ENCODE data around the gene SKAP1.
A peak's percentile ranks its signal among the peaks of the same experiment; 100 is the strongest.

DNA sequence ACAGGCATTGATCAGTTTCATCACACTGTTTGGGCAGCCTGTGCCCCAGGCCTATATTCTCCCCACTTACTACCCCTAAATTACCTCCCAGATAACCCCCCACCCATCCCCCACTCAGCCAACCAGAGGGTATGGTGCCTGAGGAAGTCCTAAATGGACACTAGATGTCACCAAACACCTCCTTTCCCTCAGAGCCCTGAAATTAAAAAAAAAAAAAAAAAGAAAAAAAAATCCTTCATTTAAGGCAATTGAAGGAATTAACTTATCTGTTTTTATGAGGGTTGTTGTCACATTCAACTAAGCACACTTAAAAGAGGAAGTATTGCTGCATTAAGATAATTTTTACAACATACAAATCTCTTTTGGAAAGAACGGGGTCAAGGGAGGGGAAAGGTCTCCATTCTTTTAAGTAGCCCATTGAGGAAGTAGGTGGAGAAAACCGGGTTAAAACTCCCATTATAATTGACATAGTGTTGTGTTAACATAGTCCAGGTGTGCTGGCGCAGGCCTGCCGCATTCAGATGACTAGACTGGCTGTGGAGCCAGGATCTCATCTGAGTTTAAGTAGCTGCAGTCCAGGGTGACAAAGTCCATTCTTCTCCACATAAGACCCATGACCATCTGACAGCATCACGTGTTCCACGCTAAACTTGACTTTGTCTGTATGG lies 276.2 kb downstream of the SKAP1 start:
- TF ChIP-seq CTCF (conservative IDR thresholded peaks at IDR 0.05) (peak; percentile 85), ZFX (IDR thresholded peaks at IDR 0.05) (no peak)

Data from C4-2B (cell line).